ENCODE measurements around the gene CAPZB. TPM values are rescaled to one million over a fixed set of nuclear protein-coding genes. Genes with fewer than 3 reads are reported as not detected.

CAPZB gene
- total and polyA plus RNA-seq, 7 experiments from 2014 or later: 216 to 559 (median 327) TPM

- no peaks in the 10 kb centered on the region for H3K27me3 Mint-ChIP-seq
- DNase-seq (no peak), ATAC-seq (no peak)
- H3K9me3 ChIP-seq (ENCODE audit: control insufficient read depth in 2 of 3, low read length in 3 of 3): no peaks in the 10 kb centered on the region
- no peaks in the 10 kb centered on the region for H3K27me3 ChIP-seq (ENCODE audit: control insufficient read depth in 2 of 2, insufficient read depth in 2 of 2, low read length in 2 of 2)
- CTCF ChIA-PET: no interaction called here
- peaks cover 22 to 95% (median 41%) of the 10 kb centered on the region in 3 experiments for H3K36me3 ChIP-seq (ENCODE audit: control insufficient read depth in 2 of 3, insufficient read depth in 3 of 3, low read length in 3 of 3)
- intact Hi-C loops (cut with micrococcal nuclease): no loop called here
- H3K36me3 Mint-ChIP-seq: peaks cover 5 to 50% (median 14%) of the 10 kb centered on the region in 5 donors
- H3K4me1 Mint-ChIP-seq: peaks cover 0 to 6% (median 0%) of the 10 kb centered on the region in 7 donors
- H3K4me1 ChIP-seq (ENCODE audit: control insufficient read depth in 2 of 2, insufficient read depth in 2 of 2, low read length in 2 of 2): no peaks in the 10 kb centered on the region
- POLR2A ChIA-PET: interaction anchor here (1.0 kb wide), 1 partner anchor 133 kb away, joined by 3 read pairs; no protein-coding TSS in a partner anchor
- no peak overlapping the region for H3K4me3 Mint-ChIP-seq
- no peak overlapping the region for H3K4me3 ChIP-seq (ENCODE audit: low read length)
- H3K27ac Mint-ChIP-seq: no peak overlapping the region
- H3K27ac ChIP-seq (ENCODE audit: low read depth, low read length): no peak overlapping the region
- H3K9me3 Mint-ChIP-seq: no peaks in the 10 kb centered on the region
Measured at GRCh38 chr1:19352839-19353238, 132.5 kb downstream of the CAPZB start.

GRCh38 chr1:19351873-19352272 lies 133.5 kb downstream of the CAPZB start:
- Histone ChIP-seq H3K4me3 (ENCODE audit: low read length) (no peak overlapping the region), H3K36me3 (ENCODE audit: control insufficient read depth in 2 of 3, insufficient read depth in 3 of 3, low read length in 3 of 3) (peaks cover 22 to 88% (median 41%) of the 10 kb centered on the region in 3 experiments), H3K27ac (ENCODE audit: low read depth, low read length) (no peak overlapping the region), H3K9me3 (ENCODE audit: control insufficient read depth in 2 of 3, low read length in 3 of 3) (no peaks in the 10 kb centered on the region), H3K27me3 (ENCODE audit: control insufficient read depth in 2 of 2, insufficient read depth in 2 of 2, low read length in 2 of 2) (no peaks in the 10 kb centered on the region), H3K4me1 (ENCODE audit: control insufficient read depth in 2 of 2, insufficient read depth in 2 of 2, low read length in 2 of 2) (no peaks in the 10 kb centered on the region)
- ChIA-PET CTCF (no interaction called here), POLR2A (interaction anchor here (1.0 kb wide), 1 partner anchor 134 kb away, joined by 3 read pairs; no protein-coding TSS in a partner anchor)
- intact Hi-C loops (cut with micrococcal nuclease): no loop called here
- Mint-ChIP-seq H3K27ac (peak overlapping the region in 1 of 9 donors; percentile 59), H3K4me1 (peaks cover 0 to 6% (median 0%) of the 10 kb centered on the region in 7 donors), H3K4me3 (no peak overlapping the region), H3K9me3 (no peaks in the 10 kb centered on the region), H3K36me3 (peaks cover 5 to 44% (median 13%) of the 10 kb centered on the region in 5 donors), H3K27me3 (no peaks in the 10 kb centered on the region)
- ATAC-seq (no peak), DNase-seq (no peak)

GRCh38 chr1:19350566-19350965 lies 134.8 kb downstream of the CAPZB start:
- H3K9me3 ChIP-seq (ENCODE audit: control insufficient read depth in 2 of 3, low read length in 3 of 3): no peaks in the 10 kb centered on the region
- Mint-ChIP-seq H3K27ac (peak overlapping the region in 2 of 9 donors; percentile 11 to 51), H3K36me3 (peaks cover 5 to 43% (median 11%) of the 10 kb centered on the region in 5 donors), H3K4me1 (peaks cover 0 to 5% (median 0%) of the 10 kb centered on the region in 7 donors), H3K9me3 (no peaks in the 10 kb centered on the region), H3K4me3 (no peak overlapping the region), H3K27me3 (no peaks in the 10 kb centered on the region)
- CTCF ChIA-PET: interaction anchor here (0.5 to 1.3 kb wide), 3 partner anchors 15 to 312 kb away, joined by 3 to 6 read pairs (median 5); no protein-coding TSS in a partner anchor
- no peak overlapping the region for H3K27ac ChIP-seq (ENCODE audit: low read depth, low read length)
- ATAC-seq: no peak
- DNase-seq: no peak
- H3K4me1 ChIP-seq (ENCODE audit: control insufficient read depth in 2 of 2, insufficient read depth in 2 of 2, low read length in 2 of 2): no peaks in the 10 kb centered on the region
- peaks cover 15 to 79% (median 32%) of the 10 kb centered on the region in 3 experiments for H3K36me3 ChIP-seq (ENCODE audit: control insufficient read depth in 2 of 3, insufficient read depth in 3 of 3, low read length in 3 of 3)
- POLR2A ChIA-PET: no interaction called here
- no peaks in the 10 kb centered on the region for H3K27me3 ChIP-seq (ENCODE audit: control insufficient read depth in 2 of 2, insufficient read depth in 2 of 2, low read length in 2 of 2)
- no peak overlapping the region for H3K4me3 ChIP-seq (ENCODE audit: low read length)
- intact Hi-C loops (cut with micrococcal nuclease): no loop called here

GRCh38 chr1:19349999-19350398 lies 135.3 kb downstream of the CAPZB start:
- no peak overlapping the region for H3K4me3 ChIP-seq (ENCODE audit: low read length)
- no peaks in the 10 kb centered on the region for H3K9me3 Mint-ChIP-seq
- ATAC-seq (no peak), DNase-seq (no peak)
- H3K4me1 ChIP-seq (ENCODE audit: control insufficient read depth in 2 of 2, insufficient read depth in 2 of 2, low read length in 2 of 2): no peaks in the 10 kb centered on the region
- intact Hi-C loops (cut with micrococcal nuclease): no loop called here
- H3K36me3 ChIP-seq (ENCODE audit: control insufficient read depth in 2 of 3, insufficient read depth in 3 of 3, low read length in 3 of 3): peaks cover 10 to 79% (median 30%) of the 10 kb centered on the region in 3 experiments
- no peaks in the 10 kb centered on the region for H3K9me3 ChIP-seq (ENCODE audit: control insufficient read depth in 2 of 3, low read length in 3 of 3)
- H3K27ac Mint-ChIP-seq: peak overlapping the region in 3 of 9 donors; percentile 11 to 51 (median 48)
- CTCF ChIA-PET: interaction anchor here (0.5 to 1.3 kb wide), 3 partner anchors 16 to 313 kb away, joined by 3 to 6 read pairs (median 3); no protein-coding TSS in a partner anchor
- no peaks in the 10 kb centered on the region for H3K27me3 Mint-ChIP-seq
- no peak overlapping the region for H3K27ac ChIP-seq (ENCODE audit: low read depth, low read length)
- POLR2A ChIA-PET: no interaction called here
- H3K4me1 Mint-ChIP-seq: peaks cover 0 to 5% (median 0%) of the 10 kb centered on the region in 7 donors
- H3K4me3 Mint-ChIP-seq: no peak overlapping the region
- H3K36me3 Mint-ChIP-seq: peaks cover 5 to 37% (median 9%) of the 10 kb centered on the region in 5 donors
- H3K27me3 ChIP-seq (ENCODE audit: control insufficient read depth in 2 of 2, insufficient read depth in 2 of 2, low read length in 2 of 2): no peaks in the 10 kb centered on the region

GRCh38 chr1:19348441-19349198 lies 136.7 kb downstream of the CAPZB start:
- Mint-ChIP-seq H3K9me3 (no peaks in the 10 kb centered on the region), H3K36me3 (peaks cover 5 to 34% (median 9%) of the 10 kb centered on the region in 5 donors)
- POLR2A ChIA-PET: interaction anchor here (0.7 kb wide), 1 partner anchor 463 kb away, joined by 5 read pairs; no protein-coding TSS in a partner anchor

GRCh38 chr1:19347533-19348172 lies 137.7 kb downstream of the CAPZB start:
- Histone ChIP-seq H3K4me3 (ENCODE audit: low read length) (no peak overlapping the region), H3K36me3 (ENCODE audit: control insufficient read depth in 2 of 3, insufficient read depth in 3 of 3, low read length in 3 of 3) (peaks cover 4 to 79% (median 13%) of the 10 kb centered on the region in 3 experiments), H3K27ac (ENCODE audit: low read depth, low read length) (no peak overlapping the region), H3K4me1 (ENCODE audit: control insufficient read depth in 2 of 2, insufficient read depth in 2 of 2, low read length in 2 of 2) (no peaks in the 10 kb centered on the region), H3K9me3 (ENCODE audit: control insufficient read depth in 2 of 3, low read length in 3 of 3) (no peaks in the 10 kb centered on the region), H3K27me3 (ENCODE audit: control insufficient read depth in 2 of 2, insufficient read depth in 2 of 2, low read length in 2 of 2) (no peaks in the 10 kb centered on the region)
- intact Hi-C loops (cut with micrococcal nuclease): no loop called here
- peaks cover 4 to 33% (median 8%) of the 10 kb centered on the region in 5 donors for H3K36me3 Mint-ChIP-seq
- peaks cover 0 to under 1% (median 0%) of the 10 kb centered on the region in 11 donors for H3K9me3 Mint-ChIP-seq
- ChIA-PET POLR2A (interaction anchor here (0.6 to 1.0 kb wide), 2 partner anchors 18 to 302 kb away, joined by 4 read pairs; no protein-coding TSS in a partner anchor), CTCF (interaction anchor here (0.8 to 1.2 kb wide), 2 partner anchors 11 to 234 kb away, joined by 4 to 8 read pairs; no protein-coding TSS in a partner anchor)
- peaks cover 0 to 5% (median 2%) of the 10 kb centered on the region in 7 donors for H3K4me1 Mint-ChIP-seq
- ATAC-seq (peak; percentile 19), DNase-seq (no peak)
- H3K27ac Mint-ChIP-seq: peak overlapping the region in 6 of 9 donors; percentile 3 to 77 (median 38)
- H3K4me3 Mint-ChIP-seq: no peak overlapping the region
- H3K27me3 Mint-ChIP-seq: no peaks in the 10 kb centered on the region

More at GRCh38 chr1:19348441-19349198, 136.7 kb downstream of the CAPZB start:
- Mint-ChIP-seq H3K27ac (peak overlapping the region in 5 of 9 donors; percentile 36 to 77 (median 59)), H3K27me3 (no peaks in the 10 kb centered on the region), H3K4me3 (no peak overlapping the region), H3K4me1 (peaks cover 0 to 5% (median 0%) of the 10 kb centered on the region in 7 donors)
- H3K27ac ChIP-seq (ENCODE audit: low read depth, low read length): no peak overlapping the region
- no peak for DNase-seq
- H3K9me3 ChIP-seq (ENCODE audit: control insufficient read depth in 2 of 3, low read length in 3 of 3): no peaks in the 10 kb centered on the region
- no peaks in the 10 kb centered on the region for H3K4me1 ChIP-seq (ENCODE audit: control insufficient read depth in 2 of 2, insufficient read depth in 2 of 2, low read length in 2 of 2)
- intact Hi-C loops (cut with micrococcal nuclease): no loop called here
- H3K27me3 ChIP-seq (ENCODE audit: control insufficient read depth in 2 of 2, insufficient read depth in 2 of 2, low read length in 2 of 2): no peaks in the 10 kb centered on the region
- H3K4me3 ChIP-seq (ENCODE audit: low read length): no peak overlapping the region
- no peak for ATAC-seq
- peaks cover 4 to 79% (median 16%) of the 10 kb centered on the region in 3 experiments for H3K36me3 ChIP-seq (ENCODE audit: control insufficient read depth in 2 of 3, insufficient read depth in 3 of 3, low read length in 3 of 3)
- CTCF ChIA-PET: interaction anchor here (1.3 kb wide), 1 partner anchor 139 kb away, joined by 3 read pairs; no protein-coding TSS in a partner anchor

Measured in naive thymus-derived CD4-positive, alpha-beta T cell (primary cell).